Right lobe of liver (tissue), 6 donors: Measurements from ENCODE around the gene UNC79. TPM values are rescaled to one million over a fixed set of nuclear protein-coding genes. Genes with fewer than 3 reads are reported as not detected.

Experiments used
- ATAC-seq, 4 donors: fragments of 200-7000 bp; cut with Tn5 transposase; one replicate each; pipeline ENCODE4 v1.9.1; 2020; ENCODE audit warnings: mild to moderate bottlenecking in 4 of 4, moderate library complexity in 4 of 4
- DNase-seq, 3 donors: peaks; one replicate each; pipeline ENCODE4 v3.0.0-alpha.2; 2020
- H3K27ac ChIP-seq, 3 donors: fragments of 200-600 bp; one replicate each; pipeline ENCODE4 v1.8.0; 2022
- H3K27me3 ChIP-seq, 2 donors: fragments of 200-600 bp; one replicate each; pipeline ENCODE4 v1.8.0; 2022
- H3K36me3 ChIP-seq, 4 donors: fragments of 200-600 bp; sonication (generic) in 1 of 4; one replicate each; pipeline versions ENCODE4 v1.5.1 to v1.8.0; 2017 to 2022; ENCODE audit warnings: control low read depth in 1 of 4
- H3K4me1 ChIP-seq, 4 donors: fragments of 200-600 bp; sonication (generic) in 1 of 4; one replicate each; pipeline versions ENCODE4 v1.5.1 to v1.8.0; 2017 to 2022; ENCODE audit warnings: control low read depth in 1 of 4
- H3K4me3 ChIP-seq, 3 donors: fragments of 200-600 bp; one replicate each; pipeline ENCODE4 v1.8.0; 2022
- H3K9me3 ChIP-seq, 4 donors: fragments of 200-600 bp; sonication (generic) in 1 of 4; one replicate each; pipeline versions ENCODE4 v1.5.1 to v1.8.0; 2017 to 2022; ENCODE audit warnings: control low read depth in 1 of 4
- CTCF ChIP-seq, 4 donors: fragments of 200-600 bp in 3 of 4; fragments of 450-650 bp in 1 of 4; IDR thresholded peaks; one replicate each; pipeline versions ENCODE4 v1.5.1 to v1.8.0; 2016 to 2022; ENCODE audit warnings: antibody characterized with exemption in 4 of 4, mild to moderate bottlenecking in 2 of 4
- POLR2A ChIP-seq: fragments of 450-650 bp; IDR thresholded peaks from one replicate; pipeline ENCODE4 v1.6.1; 2017; ENCODE audit warnings: antibody characterized with exemption, mild to moderate bottlenecking
- WGBS: methylation state at CpG from one replicate; pipeline ENCODE4 v1.1.6; 2018; ENCODE audit warnings: low coverage, low lambda C conversion rate; ENCODE audit not compliant: insufficient coverage; ENCODE audit errors: missing lambda C conversion rate; 5-methylcytosine and 5-hydroxymethylcytosine counted together
- intact Hi-C, 2 donors: fragments of 100-400 bp; cut with DNase I; formaldehyde crosslinking; loops; one replicate each; pipeline versions ENCODE4 v1.11.2 to v1.14.1; 2022
- total RNA-seq, 6 experiments: library from RNA; depleted of rRNA in 2 of 6; stranded (reverse); fragments of >200 nt in 2 of 6; fragmentation: NEBNext Ultra II Directional in 3 of 6; extraction: Animal tissue kit (Norgen Biotek cat#: 25700) in 3 of 6; gene quantifications; one replicate each; pipeline versions ENCODE4 v1.1.0 to v1.2.4, GENCODE V29; 2016 to 2023
- donor health status: DM: no; HTN: yes; CAD: no.
- donor health status: DM: no; HTN: no; CAD: no.
- donor health status: DM: no; HTN: no; CAD: no.
- donor health status: DM: no; HTN: yes; CAD: no.
- donor health status: DM: no; HTN: yes; CAD: no.

UNC79 gene
- total RNA-seq, 6 experiments from 2014 or later, result 0.04 to 0.10 (median 0.07) TPM; not detected in 2

GRCh38 chr14:93702946-93703345 is 272.2 kb downstream of the UNC79 start:
- no peak overlapping the region for H3K4me3 ChIP-seq
- no peak for DNase-seq
- no peak overlapping the region for H3K27ac ChIP-seq
- no peak for TF ChIP-seq POLR2A
- TF ChIP-seq CTCF (IDR thresholded peaks at IDR 0.05), result no peak
- H3K9me3 ChIP-seq, result no peaks in the 10 kb centered on the region
- WGBS, result 58% methylated on average over 6 of the region's 6 CpGs
- H3K4me1 ChIP-seq, result no peaks in the 10 kb centered on the region
- intact Hi-C loops, result no loop called here
- no peaks in the 10 kb centered on the region for H3K36me3 ChIP-seq
- no peaks in the 10 kb centered on the region for H3K27me3 ChIP-seq
- no peak for ATAC-seq

GRCh38 chr14:93703941-93704340 is 273.2 kb downstream of the UNC79 start:
- TF ChIP-seq CTCF (IDR thresholded peaks at IDR 0.05), result no peak
- TF ChIP-seq POLR2A, result no peak
- H3K4me3 ChIP-seq, result no peak overlapping the region
- WGBS, result 75% methylated on average over 3 of the region's 6 CpGs

DNA sequence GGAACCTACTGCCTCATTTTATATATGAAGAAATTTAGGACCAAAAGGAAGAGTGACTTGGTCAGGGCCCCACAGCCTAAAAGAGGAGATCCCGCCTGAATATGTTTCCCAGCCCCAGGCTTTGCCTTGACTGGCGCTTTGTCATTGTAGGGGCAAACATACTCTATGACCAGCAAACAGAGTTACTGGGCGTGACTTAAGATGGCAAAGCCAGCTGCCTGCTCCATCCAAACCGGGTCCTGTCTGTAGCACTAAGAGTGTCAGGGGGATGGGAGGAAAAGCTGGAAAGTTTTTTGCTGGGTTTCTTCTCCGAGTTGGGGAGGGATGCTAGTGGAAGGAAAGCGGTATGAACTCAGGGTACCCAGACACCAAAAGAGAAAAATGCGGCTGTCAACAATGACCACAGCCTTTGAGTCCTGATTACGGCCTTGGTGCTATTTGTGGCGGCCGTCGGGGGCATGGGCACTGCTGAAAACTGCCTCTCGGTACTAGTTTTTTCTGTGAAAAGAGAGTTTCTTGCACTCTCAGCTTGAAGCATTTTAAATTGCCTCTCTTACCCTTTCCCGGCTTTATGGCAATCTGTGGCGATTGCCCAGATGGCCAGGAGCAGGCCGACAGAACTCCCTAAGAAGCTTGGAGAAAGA is 274.9 kb downstream of the UNC79 start:
- TF ChIP-seq POLR2A (no peak), CTCF (IDR thresholded peaks at IDR 0.05) (no peak)
- H3K36me3 ChIP-seq, result no peaks in the 10 kb centered on the region
- no peak overlapping the region for H3K4me3 ChIP-seq
- intact Hi-C loops, result no loop called here
- H3K27me3 ChIP-seq, result no peaks in the 10 kb centered on the region
- no peak for DNase-seq
- H3K27ac ChIP-seq, result no peak overlapping the region
- H3K9me3 ChIP-seq, result no peaks in the 10 kb centered on the region
- 60% methylated on average over 10 of the region's 15 CpGs for WGBS
- no peaks in the 10 kb centered on the region for H3K4me1 ChIP-seq
- ATAC-seq, result no peak

More at GRCh38 chr14:93703941-93704340, 273.2 kb downstream of the UNC79 start:
- intact Hi-C loops, result no loop called here
- DNase-seq (no peak), ATAC-seq (no peak)
- Histone ChIP-seq H3K4me1 (no peaks in the 10 kb centered on the region), H3K36me3 (no peaks in the 10 kb centered on the region), H3K27me3 (no peaks in the 10 kb centered on the region), H3K27ac (no peak overlapping the region), H3K9me3 (no peaks in the 10 kb centered on the region)

GRCh38 chr14:93706360-93706955 is 275.7 kb downstream of the UNC79 start:
- H3K27ac ChIP-seq, result no peak overlapping the region
- TF ChIP-seq POLR2A (no peak), CTCF (IDR thresholded peaks at IDR 0.05) (no peak)
- ATAC-seq, result no peak
- no peak overlapping the region for H3K4me3 ChIP-seq
- H3K27me3 ChIP-seq, result no peaks in the 10 kb centered on the region
- H3K9me3 ChIP-seq, result no peaks in the 10 kb centered on the region
- intact Hi-C loops, result no loop called here
- no peaks in the 10 kb centered on the region for H3K36me3 ChIP-seq
- no peaks in the 10 kb centered on the region for H3K4me1 ChIP-seq
- WGBS, result 73% methylated on average over 15 of the region's 21 CpGs
- DNase-seq, result no peak
